ENCODE results near the gene SIRPA.

The SIRPA gene

GRCh38 chr20:1928782-1929181 lies 33.6 kb downstream of the SIRPA start:
- ChIA-PET POLR2A (ENCODE audit: low non-redundant PET) (no interaction called here), CTCF (interaction anchor here (0.9 kb wide), 1 partner anchor 126 kb away, joined by 7 read pairs; no protein-coding TSS in a partner anchor)
- TF ChIP-seq, protein P1, sequence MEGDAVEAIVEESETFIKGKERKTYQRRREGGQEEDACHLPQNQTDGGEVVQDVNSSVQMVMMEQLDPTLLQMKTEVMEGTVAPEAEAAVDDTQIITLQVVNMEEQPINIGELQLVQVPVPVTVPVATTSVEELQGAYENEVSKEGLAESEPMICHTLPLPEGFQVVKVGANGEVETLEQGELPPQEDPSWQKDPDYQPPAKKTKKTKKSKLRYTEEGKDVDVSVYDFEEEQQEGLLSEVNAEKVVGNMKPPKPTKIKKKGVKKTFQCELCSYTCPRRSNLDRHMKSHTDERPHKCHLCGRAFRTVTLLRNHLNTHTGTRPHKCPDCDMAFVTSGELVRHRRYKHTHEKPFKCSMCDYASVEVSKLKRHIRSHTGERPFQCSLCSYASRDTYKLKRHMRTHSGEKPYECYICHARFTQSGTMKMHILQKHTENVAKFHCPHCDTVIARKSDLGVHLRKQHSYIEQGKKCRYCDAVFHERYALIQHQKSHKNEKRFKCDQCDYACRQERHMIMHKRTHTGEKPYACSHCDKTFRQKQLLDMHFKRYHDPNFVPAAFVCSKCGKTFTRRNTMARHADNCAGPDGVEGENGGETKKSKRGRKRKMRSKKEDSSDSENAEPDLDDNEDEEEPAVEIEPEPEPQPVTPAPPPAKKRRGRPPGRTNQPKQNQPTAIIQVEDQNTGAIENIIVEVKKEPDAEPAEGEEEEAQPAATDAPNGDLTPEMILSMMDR (conservative IDR thresholded peaks at IDR 0.05; ENCODE audit: low read depth), result no peak

GRCh38 chr20:1929460-1929859 lies 34.3 kb downstream of the SIRPA start:
- no peak overlapping the region for H3K27ac ChIP-seq
- no peak for DNase-seq (ENCODE audit: low spot score)
- CTCF ChIA-PET, result no interaction called here
- POLR2A ChIA-PET (ENCODE audit: low non-redundant PET), result no interaction called here
- TF ChIP-seq, protein P1 (conservative IDR thresholded peaks at IDR 0.05; ENCODE audit: low read depth), result no peak

More at GRCh38 chr20:1928782-1929181, 33.6 kb downstream of the SIRPA start:
- H3K27ac ChIP-seq, result no peak overlapping the region
- no peak for DNase-seq (ENCODE audit: low spot score)

- TF ChIP-seq, protein P1 (conservative IDR thresholded peaks at IDR 0.05; ENCODE audit: low read depth), result no peak
- CTCF ChIA-PET, result interaction anchor here (0.6 kb wide), 1 partner anchor 153 kb away, joined by 6 read pairs; no protein-coding TSS in a partner anchor
- DNase-seq (ENCODE audit: low spot score), result no peak
- POLR2A ChIA-PET (ENCODE audit: low non-redundant PET), result no interaction called here
- H3K27ac ChIP-seq, result no peak overlapping the region
Measured at GRCh38 chr20:1930165-1930564, 35.0 kb downstream of the SIRPA start.

GRCh38 chr20:1931830-1932229 lies 36.6 kb downstream of the SIRPA start:
- no peak for DNase-seq (ENCODE audit: low spot score)
- TF ChIP-seq, protein P1 (conservative IDR thresholded peaks at IDR 0.05; ENCODE audit: low read depth), result no peak
- ChIA-PET POLR2A (ENCODE audit: low non-redundant PET) (no interaction called here), CTCF (no interaction called here)
- H3K27ac ChIP-seq, result no peak overlapping the region

DNA sequence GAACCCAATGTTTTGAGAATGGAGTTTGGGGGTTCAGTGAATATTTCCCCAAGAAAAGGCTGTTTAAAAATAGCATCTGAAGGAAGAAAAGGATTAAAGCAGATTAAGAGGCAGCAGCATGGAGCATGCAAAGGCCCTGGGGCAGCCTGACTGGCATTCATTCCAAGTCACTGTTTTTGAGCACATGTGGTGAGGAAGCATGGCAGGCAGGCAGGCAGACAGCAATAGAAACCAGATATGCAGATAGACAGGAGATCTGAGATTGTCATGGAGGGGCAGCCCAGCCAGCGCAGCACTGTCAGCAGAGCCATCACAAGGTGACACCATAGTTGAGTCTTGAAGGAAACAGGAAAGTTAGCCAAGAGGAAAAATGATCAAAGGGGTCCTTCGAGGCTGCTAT lies 37.8 kb downstream of the SIRPA start:
- POLR2A ChIA-PET (ENCODE audit: low non-redundant PET), result no interaction called here
- TF ChIP-seq, protein P1 (conservative IDR thresholded peaks at IDR 0.05; ENCODE audit: low read depth), result no peak
- peak overlapping the region; percentile 78 for H3K27ac ChIP-seq
- DNase-seq (ENCODE audit: low spot score), result no peak
- CTCF ChIA-PET, result no interaction called here

- DNase-seq (ENCODE audit: low spot score), result no peak
- TF ChIP-seq, protein P1 (conservative IDR thresholded peaks at IDR 0.05; ENCODE audit: low read depth), result no peak
- CTCF ChIA-PET, result no interaction called here
- peak overlapping the region; percentile 78 for H3K27ac ChIP-seq
- POLR2A ChIA-PET (ENCODE audit: low non-redundant PET), result no interaction called here
Measured at GRCh38 chr20:1933465-1933870, 38.3 kb downstream of the SIRPA start.

Data from RWPE1 (cell line).